Nephron progenitor cell (in vitro differentiated cells): ENCODE data around the gene CDKN2D.
"Not testable (repeated sequence)": the region's sequence is repeated elsewhere in the genome, so short reads cannot be mapped to it uniquely, and the experiment has no call there.

Source experiments
- DNase-seq: peaks from one replicate; pipeline ENCODE4 v3.0.0; 2021
- H3K27ac Mint-ChIP-seq: 2 replicates; pipeline ENCODE4 v1.8.0; 2021; ENCODE audit warnings: mild to moderate bottlenecking, moderate library complexity, mixed read lengths
- H3K27me3 Mint-ChIP-seq: 2 replicates; pipeline ENCODE4 v1.8.0; 2021; ENCODE audit warnings: mild to moderate bottlenecking, low read depth, mixed read lengths; ENCODE audit not compliant: poor library complexity
- H3K36me3 Mint-ChIP-seq: 2 replicates; pipeline ENCODE4 v1.8.0; 2021; ENCODE audit warnings: low read depth, mixed read lengths
- H3K4me1 Mint-ChIP-seq: 2 replicates; pipeline ENCODE4 v1.8.0; 2021; ENCODE audit warnings: mixed read lengths
- H3K4me3 Mint-ChIP-seq: 2 replicates; pipeline ENCODE4 v1.8.0; 2021; ENCODE audit warnings: mild to moderate bottlenecking, moderate library complexity, mixed read lengths
- H3K9me3 Mint-ChIP-seq: 2 replicates; pipeline ENCODE4 v1.8.0; 2021; ENCODE audit warnings: mild to moderate bottlenecking, moderate library complexity, mixed read lengths
- TF ChIP-seq, protein P1 (sequence below): fragments of 200-600 bp; sonication (generic); IDR thresholded peaks from 2 replicates; pipeline ENCODE4 v1.5.0; 2021; ENCODE audit warnings: antibody characterized with exemption

Gene CDKN2D

GRCh38 chr19:10575011-10575716, 6.4 kb upstream of the CDKN2D start:
- peaks cover 3% of the 10 kb centered on the region for H3K27me3 Mint-ChIP-seq
- no peaks in the 10 kb centered on the region for H3K9me3 Mint-ChIP-seq
- no peak overlapping the region for H3K27ac Mint-ChIP-seq
- TF ChIP-seq, protein P1, sequence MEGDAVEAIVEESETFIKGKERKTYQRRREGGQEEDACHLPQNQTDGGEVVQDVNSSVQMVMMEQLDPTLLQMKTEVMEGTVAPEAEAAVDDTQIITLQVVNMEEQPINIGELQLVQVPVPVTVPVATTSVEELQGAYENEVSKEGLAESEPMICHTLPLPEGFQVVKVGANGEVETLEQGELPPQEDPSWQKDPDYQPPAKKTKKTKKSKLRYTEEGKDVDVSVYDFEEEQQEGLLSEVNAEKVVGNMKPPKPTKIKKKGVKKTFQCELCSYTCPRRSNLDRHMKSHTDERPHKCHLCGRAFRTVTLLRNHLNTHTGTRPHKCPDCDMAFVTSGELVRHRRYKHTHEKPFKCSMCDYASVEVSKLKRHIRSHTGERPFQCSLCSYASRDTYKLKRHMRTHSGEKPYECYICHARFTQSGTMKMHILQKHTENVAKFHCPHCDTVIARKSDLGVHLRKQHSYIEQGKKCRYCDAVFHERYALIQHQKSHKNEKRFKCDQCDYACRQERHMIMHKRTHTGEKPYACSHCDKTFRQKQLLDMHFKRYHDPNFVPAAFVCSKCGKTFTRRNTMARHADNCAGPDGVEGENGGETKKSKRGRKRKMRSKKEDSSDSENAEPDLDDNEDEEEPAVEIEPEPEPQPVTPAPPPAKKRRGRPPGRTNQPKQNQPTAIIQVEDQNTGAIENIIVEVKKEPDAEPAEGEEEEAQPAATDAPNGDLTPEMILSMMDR = no peak
- H3K4me3 Mint-ChIP-seq = no peak overlapping the region
- no peak for DNase-seq
- peaks cover 25% of the 10 kb centered on the region for H3K4me1 Mint-ChIP-seq
- no peaks in the 10 kb centered on the region for H3K36me3 Mint-ChIP-seq

GRCh38 chr19:10574462-10574861, 5.7 kb upstream of the CDKN2D start:
- no peak for DNase-seq
- H3K27ac Mint-ChIP-seq = no peak overlapping the region
- H3K9me3 Mint-ChIP-seq = no peaks in the 10 kb centered on the region
- TF ChIP-seq, protein P1 = no peak
- H3K27me3 Mint-ChIP-seq = peaks cover 3% of the 10 kb centered on the region
- no peaks in the 10 kb centered on the region for H3K36me3 Mint-ChIP-seq
- H3K4me1 Mint-ChIP-seq = peaks cover 29% of the 10 kb centered on the region
- peak overlapping the region; percentile 36 for H3K4me3 Mint-ChIP-seq

GRCh38 chr19:10573793-10574192, 5.0 kb upstream of the CDKN2D start:
- not testable (repeated sequence) for H3K36me3 Mint-ChIP-seq, H3K9me3 Mint-ChIP-seq, DNase-seq, H3K27ac Mint-ChIP-seq, H3K4me3 Mint-ChIP-seq, H3K27me3 Mint-ChIP-seq
- H3K4me1 Mint-ChIP-seq = peaks cover 35% of the 10 kb centered on the region

GRCh38 chr19:10568062-10568825, 535 bp downstream of the CDKN2D start:
- TF ChIP-seq, protein P1 = no peak
- Mint-ChIP-seq H3K36me3 (no peaks in the 10 kb centered on the region), H3K9me3 (no peaks in the 10 kb centered on the region), H3K4me3 (peak overlapping the region; percentile 94), H3K4me1 (peaks cover 59% of the 10 kb centered on the region), H3K27ac (peak overlapping the region; percentile 29), H3K27me3 (peaks cover 18% of the 10 kb centered on the region)
- no peak for DNase-seq

DNA sequence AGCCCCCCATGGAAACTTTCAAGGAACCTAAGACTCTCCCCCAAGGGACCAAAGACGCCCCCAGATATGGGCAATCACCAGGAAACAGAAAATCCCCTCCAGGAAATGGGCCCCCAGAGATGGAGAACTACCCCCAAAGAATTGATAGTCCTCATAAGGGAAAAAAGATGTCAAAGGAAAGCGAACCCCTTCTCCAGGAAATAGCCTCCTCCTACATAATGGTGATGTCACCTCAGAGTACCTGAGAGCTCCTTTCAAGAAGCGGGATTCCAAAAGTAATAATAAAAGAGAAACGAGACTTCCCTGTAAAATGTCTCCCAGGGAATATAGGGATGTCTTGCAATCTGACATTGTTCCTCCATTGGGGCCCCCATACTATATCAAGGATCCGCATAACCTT, 1.1 kb downstream of the CDKN2D start:
- Mint-ChIP-seq H3K36me3 (no peaks in the 10 kb centered on the region), H3K4me1 (peaks cover 58% of the 10 kb centered on the region), H3K27me3 (peaks cover 18% of the 10 kb centered on the region), H3K27ac (peak overlapping the region; percentile 29), H3K9me3 (no peaks in the 10 kb centered on the region), H3K4me3 (peak overlapping the region; percentile 94)
- TF ChIP-seq, protein P1 = no peak
- DNase-seq = no peak

DNA sequence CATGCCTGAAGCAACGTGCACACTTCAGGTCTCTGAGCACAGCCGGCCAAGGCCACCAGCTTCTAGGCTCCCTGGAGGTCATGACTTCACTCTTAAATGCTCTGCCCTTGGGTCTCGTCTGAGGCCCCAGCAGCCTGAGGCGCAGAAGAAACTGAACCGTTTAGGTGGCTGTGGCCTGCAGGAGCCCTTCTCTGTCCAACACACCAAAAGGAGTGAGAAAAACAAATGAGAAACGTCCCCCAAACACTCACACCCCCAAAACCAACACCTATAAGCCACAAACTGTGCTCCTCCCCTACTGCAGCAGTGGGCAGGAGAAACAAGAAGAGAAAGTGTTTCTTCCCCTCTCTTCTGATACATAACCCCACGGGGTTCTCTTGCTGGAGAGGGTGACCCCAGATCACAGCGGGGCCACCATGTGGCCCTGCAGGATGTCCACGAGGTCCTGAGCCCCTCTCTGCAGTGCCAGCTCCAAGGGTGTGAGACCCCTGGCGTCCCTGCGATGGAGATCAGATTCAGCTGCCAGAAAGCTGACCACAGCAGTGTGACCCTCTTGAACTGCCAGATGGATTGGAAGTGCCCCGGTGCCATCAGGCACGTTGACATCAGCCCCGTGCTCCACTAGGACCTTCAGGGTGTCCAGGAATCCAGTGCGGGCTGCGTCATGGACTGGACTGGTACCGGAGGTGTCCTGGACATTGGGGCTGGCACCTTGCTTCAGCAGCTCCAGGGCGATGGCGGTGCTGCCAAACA, 1.9 kb downstream of the CDKN2D start:
- TF ChIP-seq, protein P1 = no peak
- peaks cover 51% of the 10 kb centered on the region for H3K4me1 Mint-ChIP-seq
- no peaks in the 10 kb centered on the region for H3K9me3 Mint-ChIP-seq
- H3K27me3 Mint-ChIP-seq = peaks cover 18% of the 10 kb centered on the region
- no peak for DNase-seq
- H3K27ac Mint-ChIP-seq = peak overlapping the region; percentile 12
- peak overlapping the region; percentile 94 for H3K4me3 Mint-ChIP-seq
- no peaks in the 10 kb centered on the region for H3K36me3 Mint-ChIP-seq
